ENCODE results near the gene RIC8A.

GRCh38 chr11:211295-211694, 3.8 kb downstream of the RIC8A start:
- no peak for TF ChIP-seq POLR2A (IDR thresholded peaks at IDR 0.05)
- no peak for TF ChIP-seq CTCF (IDR thresholded peaks at IDR 0.05)
